Prostate gland (tissue), 2 donors: Measurements from ENCODE around the gene AIF1.

Experiments used
- CTCF ChIP-seq, 4 experiments: fragments of 200-600 bp in 2 of 4; fragments of 450-650 bp in 2 of 4; sonication (generic) in 2 of 4; IDR thresholded peaks; 1 replicate in 3 of 4; 2 replicates in 1 of 4; pipeline ENCODE4 v1.5.1; 2016 to 2019; ENCODE audit warnings: antibody characterized with exemption in 4 of 4, mild to moderate bottlenecking in 2 of 4, moderate library complexity in 2 of 4
- POLR2A ChIP-seq: fragments of 450-650 bp; IDR thresholded peaks from one replicate; pipeline ENCODE4 v1.6.1; 2016; ENCODE audit warnings: antibody characterized with exemption, mild to moderate bottlenecking
- POLR2AphosphoS5 ChIP-seq: sonication (generic); formaldehyde crosslinking; IDR thresholded peaks from one replicate; pipeline ENCODE4 v1.6.1; 2017; ENCODE audit warnings: antibody characterized with exemption

GRCh38 chr6:31659649-31660380 is 44.8 kb downstream of the AIF1 start:
- TF ChIP-seq CTCF (IDR thresholded peaks at IDR 0.05): no peak
- no peak for TF ChIP-seq POLR2A
- TF ChIP-seq POLR2AphosphoS5: no peak
